Epidermal melanocyte (primary cell): ENCODE measurements around the gene STING1.
"Not testable (repeated sequence)": the region's sequence is repeated elsewhere in the genome, so short reads cannot be mapped to it uniquely, and the experiment has no call there.

ENCODE experiments used
- DNase-seq: peaks from one replicate; pipeline ENCODE4 v3.0.0; 2011; ENCODE audit warnings: low spot score; ENCODE audit not compliant: insufficient read length

STING1 gene

DNA sequence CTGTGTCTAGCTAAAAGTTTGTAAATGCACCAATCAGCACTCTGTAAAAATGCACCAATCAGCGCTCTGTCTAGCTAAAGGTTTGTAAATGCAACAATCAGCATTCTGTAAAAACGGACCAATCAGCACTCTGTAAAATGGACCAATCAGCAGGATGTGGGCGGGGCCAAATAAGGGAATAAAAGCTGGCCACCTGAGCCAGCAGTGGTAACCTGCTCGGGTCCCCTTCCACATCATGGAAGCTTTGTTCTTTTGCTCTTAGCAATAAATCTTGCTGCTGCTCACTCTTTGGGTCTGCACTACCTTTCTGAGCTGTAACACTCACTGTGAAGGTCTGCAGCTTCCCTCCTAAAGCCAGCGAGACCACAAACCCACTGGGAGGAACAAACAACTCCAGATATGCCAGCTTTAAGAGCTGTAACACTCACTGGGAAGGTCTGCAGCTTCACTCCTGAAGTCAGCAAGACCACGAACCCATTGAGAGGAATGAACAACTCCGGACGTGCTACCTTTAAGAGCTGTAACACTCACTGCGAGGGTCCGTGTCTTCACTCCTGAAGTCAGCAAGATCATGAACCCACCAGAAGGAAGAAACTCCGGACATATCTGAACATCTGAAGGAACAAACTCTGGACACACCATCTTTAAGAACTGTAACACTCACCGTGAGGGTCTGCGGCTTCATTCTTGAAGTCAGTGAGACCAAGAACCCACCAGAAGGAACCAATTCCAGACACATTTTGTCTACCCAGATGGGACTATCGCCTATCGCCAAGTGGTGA lies 20.7 kb upstream of the STING1 start:
- not testable (repeated sequence) for DNase-seq

- DNase-seq = no peak
Observed at GRCh38 chr5:139501381-139501780, 18.8 kb upstream of the STING1 start.

GRCh38 chr5:139495638-139496435 lies 13.3 kb upstream of the STING1 start:
- DNase-seq = no peak

DNA sequence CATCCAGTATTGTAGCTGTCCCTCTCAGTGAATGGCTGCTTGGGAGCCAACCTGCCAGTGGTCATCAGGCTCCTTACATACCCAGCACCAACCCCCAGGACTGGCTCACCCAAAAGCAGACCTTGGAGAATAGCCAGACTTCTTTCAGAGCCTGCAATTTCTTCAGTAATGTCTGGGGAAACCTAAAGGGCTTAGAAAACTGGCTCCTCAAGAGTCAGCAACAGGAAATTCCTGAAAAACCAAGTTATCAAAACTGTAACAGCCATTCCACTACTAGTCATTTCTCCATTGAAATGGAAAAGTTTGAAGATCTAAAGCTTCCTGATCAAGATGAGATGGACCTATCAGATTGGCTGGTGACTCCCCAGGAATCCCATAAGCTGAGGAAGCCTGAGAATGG lies 12.3 kb upstream of the STING1 start:
- DNase-seq = no peak

DNA sequence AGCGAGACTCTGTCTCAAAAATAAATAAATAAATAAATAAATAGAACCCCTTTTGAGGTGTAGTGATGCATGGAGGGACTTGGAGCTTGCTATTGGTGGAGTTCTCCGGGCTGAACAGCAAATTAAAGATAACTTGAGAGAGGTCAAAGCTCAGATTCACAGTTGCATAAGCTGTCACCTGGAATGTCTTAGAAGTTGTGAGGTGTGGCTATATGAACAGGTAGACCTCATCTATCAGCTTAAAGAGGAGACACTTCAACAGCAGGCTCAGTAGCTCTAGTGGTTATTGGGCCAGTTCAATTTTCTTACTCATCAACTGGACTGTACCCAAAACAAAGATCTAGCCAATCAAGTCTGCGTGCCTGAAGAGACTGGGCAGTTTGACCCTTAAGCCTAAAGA lies 11.7 kb upstream of the STING1 start:
- DNase-seq = no peak

- DNase-seq = no peak
Observed at GRCh38 chr5:139492700-139493192, 10.2 kb upstream of the STING1 start.

DNA sequence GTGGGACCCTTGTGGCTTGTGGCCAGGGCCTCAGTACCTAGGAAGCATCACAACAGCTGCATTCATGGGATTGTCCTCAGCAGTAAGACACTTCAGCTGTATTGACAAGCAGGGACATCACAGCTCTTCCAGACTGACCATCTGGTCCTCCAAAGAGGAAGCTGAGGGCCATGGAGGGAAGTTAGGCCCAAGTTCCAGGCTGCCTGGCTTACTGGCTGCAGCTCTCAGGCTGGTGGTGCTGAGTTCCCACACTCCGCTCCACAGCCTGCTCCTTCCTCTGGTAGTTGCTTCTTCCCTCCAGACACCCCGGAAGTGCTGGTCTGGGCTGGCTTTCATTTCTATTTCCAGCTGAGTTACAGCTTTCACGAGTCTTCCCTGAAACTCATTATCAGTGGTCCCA lies 5.7 kb upstream of the STING1 start:
- no peak for DNase-seq

DNA sequence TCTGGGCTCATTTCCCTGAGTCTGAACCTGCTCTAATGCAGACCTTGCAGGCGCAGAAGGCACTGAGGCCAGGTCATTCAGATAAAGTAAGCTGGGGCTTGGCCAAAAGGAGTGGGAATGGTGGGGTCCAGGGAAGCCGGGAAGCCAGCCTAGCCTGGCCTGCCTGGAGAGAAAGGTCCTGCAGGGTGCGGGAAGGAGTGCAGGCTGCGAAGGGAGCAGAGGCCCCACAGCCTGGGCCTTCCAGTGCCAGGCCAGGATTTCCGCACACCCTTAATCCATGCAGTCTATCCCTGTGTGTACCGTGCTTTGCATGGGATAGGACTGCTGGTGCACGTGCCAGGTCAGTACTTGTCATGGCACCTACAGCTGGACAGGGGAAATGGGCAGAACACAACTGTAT lies 3.6 kb upstream of the STING1 start:
- no peak for DNase-seq

DNA sequence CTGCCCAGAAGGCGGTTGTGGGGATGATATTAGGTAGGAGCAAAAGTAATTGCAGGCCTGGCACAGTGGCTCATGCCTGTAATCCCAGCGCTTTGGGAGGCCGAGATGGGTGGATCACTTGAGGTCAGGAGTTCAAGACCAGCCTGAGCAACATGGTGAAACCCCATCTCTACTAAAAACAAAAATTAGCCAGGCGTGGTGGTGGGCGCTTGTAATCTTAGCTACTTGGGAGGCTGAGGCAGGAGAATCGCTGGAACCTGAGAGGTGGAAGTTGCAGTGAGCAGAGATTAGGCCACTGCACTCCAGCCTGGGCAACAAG lies 291 bp upstream of the STING1 start:
- DNase-seq = not testable (repeated sequence)

DNA sequence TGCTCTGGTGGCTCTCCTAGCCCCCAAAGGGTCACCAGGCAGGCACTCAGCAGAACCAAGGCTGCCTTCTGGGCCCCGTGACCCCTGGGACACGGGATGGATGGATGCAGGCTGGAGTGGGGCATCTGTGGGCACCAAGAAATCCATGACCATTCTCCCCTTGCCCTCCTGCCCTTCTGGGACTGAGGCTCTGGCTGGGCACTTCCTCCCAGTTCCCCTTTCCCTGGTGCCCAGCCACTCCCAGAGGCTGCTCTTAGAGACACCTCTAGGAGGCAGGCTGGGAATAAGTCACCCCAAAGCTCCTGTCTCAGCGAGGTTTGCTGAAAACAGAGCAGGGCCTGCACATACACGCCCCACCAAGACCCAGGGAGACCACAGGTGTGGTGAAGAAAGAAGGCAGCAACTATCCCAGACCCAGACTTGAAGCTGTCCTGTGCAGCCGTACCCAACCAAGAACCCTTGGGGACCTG lies 943 bp downstream of the STING1 start:
- DNase-seq = no peak

DNA sequence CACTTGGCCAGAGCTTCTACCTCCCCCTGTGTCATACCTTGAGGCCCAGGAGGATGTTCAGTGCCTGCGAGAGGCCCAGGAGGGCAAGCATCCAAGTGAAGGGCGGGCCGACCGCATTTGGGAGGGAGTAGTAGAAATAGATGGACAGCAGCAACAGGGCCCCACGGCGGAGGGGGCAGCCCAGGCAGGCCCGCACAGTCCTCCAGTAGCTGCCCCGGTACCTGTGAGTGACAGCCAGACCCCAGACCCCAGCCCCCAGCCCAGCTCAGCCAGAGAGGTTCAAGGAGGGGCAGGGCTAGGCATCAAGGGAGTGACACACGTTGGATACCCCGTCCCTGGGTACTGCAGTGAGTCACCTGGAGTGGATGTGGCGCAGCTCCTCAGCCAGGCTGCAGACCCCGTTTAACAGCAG lies 1.4 kb downstream of the STING1 start:
- no peak for DNase-seq

GRCh38 chr5:139479729-139480128 lies 2.8 kb downstream of the STING1 start:
- DNase-seq = not testable (repeated sequence)

- not testable (repeated sequence) for DNase-seq
Observed at GRCh38 chr5:139478657-139479423, 3.7 kb downstream of the STING1 start.

DNA sequence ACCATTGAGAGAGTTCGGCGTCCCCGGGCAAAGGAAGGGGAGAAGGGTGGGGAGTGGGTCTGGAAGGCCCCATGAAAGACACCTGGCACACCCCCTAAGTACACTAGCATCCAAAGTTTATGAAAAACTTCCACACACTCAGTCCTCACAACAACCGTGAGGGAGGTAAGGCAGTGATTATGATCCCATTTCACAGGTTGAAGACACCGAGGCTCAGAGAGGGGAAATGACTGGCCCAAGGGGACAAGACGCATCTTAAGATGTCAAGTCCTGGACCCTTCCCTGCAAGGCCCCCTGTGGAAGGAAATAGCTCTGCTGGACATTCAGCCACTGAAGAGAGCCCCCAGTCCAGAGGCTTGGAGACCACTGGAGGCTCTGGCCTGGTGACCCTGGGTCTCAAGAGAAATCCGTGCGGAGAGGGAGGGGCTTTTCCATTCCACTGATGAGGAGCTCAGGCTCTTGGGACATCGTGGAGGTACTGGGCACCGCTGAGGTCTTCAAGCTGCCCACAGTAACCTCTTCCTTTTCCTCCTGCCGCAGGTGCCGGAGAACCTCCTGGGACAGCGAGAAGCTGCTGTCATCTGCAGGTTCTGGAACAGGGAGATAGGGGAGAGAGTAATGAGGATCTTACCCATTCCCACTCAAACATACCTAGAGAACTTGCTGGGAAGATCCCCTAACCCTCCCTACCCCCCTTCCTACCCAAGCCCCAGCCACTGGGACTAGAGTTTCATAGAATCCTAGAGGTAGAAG lies 6.5 kb downstream of the STING1 start:
- no peak for DNase-seq

- no peak for DNase-seq
Observed at GRCh38 chr5:139474890-139475791, 7.4 kb downstream of the STING1 start.

DNA sequence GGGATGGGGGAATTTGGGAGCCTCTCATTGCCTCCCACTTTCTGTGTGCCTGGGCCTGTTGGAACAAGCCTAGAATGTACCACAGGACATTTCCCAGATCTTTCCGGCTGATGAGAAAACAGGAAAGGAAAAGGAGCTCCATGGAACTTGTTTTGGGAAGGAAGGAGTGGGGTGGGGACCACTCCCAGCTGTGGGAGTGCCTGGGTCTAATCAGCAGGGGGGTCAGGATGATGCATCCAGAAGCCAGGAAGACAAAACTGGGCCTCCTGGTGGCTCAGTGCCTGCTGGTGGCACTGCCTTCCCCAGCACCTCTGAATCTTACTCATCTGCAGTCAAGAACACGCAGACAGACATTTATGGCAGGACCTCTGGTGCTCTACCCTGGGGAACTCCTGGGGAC lies 9.0 kb downstream of the STING1 start:
- DNase-seq = no peak

DNA sequence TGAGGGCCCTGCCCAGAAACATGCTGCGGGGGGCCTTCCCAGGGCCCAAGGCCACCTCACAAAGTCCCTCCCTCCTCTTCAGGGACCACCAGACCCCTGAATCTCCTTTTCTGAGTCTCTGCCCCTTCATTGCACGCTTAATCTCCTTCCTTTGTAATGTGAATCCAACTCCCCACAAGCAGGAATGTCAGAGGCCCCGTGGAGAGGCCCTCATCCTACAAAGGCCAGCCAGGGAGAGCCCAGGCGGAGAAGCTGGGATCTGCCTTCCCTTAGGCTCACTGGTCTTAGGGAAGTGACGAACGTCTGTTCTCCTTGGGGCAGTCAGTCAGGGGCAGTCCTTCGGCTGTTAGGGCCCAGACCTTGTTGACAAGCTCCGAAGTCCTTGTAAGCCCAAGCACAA lies 9.5 kb downstream of the STING1 start:
- DNase-seq = no peak

- DNase-seq = no peak
Observed at GRCh38 chr5:139472386-139473030, 10.1 kb downstream of the STING1 start.

GRCh38 chr5:139470821-139471300 lies 11.7 kb downstream of the STING1 start, which contains the start of gene SMIM33:
Gene SMIM33, plus strand, starts transcription at chr5:139471004. Its CDS starts 118 bp downstream, at chr5:139471122.
- DNase-seq = no peak
